Occipital lobe (tissue), 2 donors: ENCODE measurements around the gene MAPKAP1. TPM values are rescaled to one million over a fixed set of nuclear protein-coding genes. Genes with fewer than 3 reads are reported as not detected.
A peak's percentile ranks its signal among the peaks of the same experiment; 100 is the strongest.

Source experiments
- DNase-seq: peaks from one replicate; lab custom pipeline; 2025; lab: John Stamatoyannopoulos, UW
- total RNA-seq: library from RNA; depleted of rRNA; stranded (reverse); fragments of >200 nt; gene quantifications from one replicate; pipeline ENCODE4 v1.2.3, GENCODE V29; 2014

The MAPKAP1 gene
- total RNA-seq, 1 donor from 2014 or later, result 37.6 TPM

DNA sequence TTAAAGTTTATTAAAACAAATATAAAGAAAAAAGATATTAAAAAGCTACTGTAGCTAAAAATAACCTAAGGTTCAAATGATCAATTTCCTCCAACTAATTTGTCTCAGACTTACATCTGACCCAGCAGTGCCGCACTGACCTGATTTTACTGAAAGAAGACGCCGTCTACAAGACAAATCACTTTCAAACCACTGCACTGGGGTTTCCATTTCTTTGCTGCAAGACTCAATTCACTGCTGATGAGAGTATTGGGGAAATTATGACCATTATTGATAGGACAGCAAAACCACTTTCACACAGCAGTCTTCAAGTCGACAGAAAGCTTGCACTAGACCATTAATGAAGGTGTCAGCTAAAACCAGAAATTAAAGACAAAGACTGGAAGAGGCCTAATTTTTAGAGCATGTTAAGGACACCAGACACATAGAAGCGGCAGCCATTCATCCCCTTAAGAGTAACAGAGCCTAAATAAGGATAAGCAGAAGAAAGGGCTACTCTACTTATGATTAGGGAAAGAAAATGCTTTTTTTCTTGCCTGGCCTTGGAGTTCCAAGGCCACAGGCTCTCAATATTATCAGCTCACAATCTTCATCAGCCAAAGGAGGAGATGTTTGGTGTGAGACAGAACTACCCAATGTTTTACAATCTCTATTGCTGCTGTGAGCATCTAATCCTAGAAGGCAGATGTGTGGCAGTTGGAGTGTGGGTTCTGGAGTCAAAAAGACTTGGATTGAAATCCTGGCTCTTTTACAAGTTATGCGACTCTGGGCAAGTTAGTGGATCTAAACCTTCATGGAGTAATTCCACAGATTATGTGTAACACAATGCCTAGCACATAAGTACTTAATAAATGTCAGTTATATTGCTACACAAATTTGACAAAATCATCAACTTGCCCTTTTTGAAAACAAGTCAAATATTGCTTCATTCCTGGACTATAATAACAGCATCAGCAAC is 190.7 kb downstream of the MAPKAP1 start:
- no peak for DNase-seq

GRCh38 chr9:125515281-125515680 is 191.7 kb downstream of the MAPKAP1 start:
- no peak for DNase-seq

- no peak for DNase-seq
Measured at GRCh38 chr9:125514468-125514867, 192.5 kb downstream of the MAPKAP1 start.

DNA sequence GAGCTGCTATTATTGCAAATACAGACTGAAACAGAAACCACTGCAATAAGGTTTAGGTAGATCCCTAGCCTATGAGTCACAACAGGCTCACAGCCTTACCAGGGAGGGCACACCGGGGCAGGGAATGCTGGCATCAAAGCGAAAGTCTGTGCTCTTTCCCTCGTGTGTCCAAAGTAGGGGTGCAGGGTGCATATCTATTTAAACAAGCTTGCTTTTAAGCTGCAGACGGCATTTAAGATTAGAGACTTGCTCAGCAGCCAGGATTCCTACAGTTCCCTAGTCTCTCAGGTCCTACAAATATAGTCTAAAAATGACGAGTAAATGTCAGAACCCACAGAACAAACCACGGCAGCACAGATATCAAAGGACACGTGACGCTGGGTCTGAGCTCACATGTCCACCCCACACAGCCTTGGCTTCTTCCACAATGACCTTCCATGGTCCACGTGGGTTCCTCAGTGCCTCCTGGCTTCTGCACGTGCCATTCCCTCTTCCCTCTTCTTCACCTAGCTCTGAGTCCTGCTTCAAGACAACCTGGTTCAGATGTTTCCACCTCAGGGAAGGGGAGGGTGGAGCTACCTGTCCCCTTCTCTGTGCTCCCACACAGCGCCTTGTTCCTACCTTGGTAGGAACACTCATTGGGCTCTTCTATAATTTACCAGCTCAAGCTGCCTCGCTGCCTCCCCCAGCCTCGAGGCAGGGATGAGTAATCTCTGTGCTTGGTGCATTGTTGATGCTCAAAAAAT is 193.2 kb downstream of the MAPKAP1 start:
- DNase-seq, result no peak

DNA sequence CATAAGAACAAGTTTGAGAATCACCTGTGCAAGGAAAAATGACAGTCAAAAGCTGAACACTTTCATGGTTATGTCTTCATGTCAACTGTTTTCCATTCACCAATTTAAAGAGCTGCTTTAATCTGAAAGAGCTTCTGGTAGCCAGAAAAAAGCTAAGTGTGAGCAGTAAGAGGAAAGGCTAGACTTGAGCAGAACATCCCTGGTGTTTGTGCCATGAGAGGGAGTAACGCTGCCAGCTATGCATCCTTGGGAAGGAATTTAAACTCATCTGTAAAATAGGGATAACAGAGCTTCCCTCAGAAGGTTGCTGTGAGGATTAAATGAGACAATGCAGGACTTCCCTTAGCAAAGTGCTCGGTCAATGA is 193.7 kb downstream of the MAPKAP1 start:
- no peak for DNase-seq

- DNase-seq, result no peak
Measured at GRCh38 chr9:125511789-125512660, 195.0 kb downstream of the MAPKAP1 start.

GRCh38 chr9:125510980-125511379 is 196.0 kb downstream of the MAPKAP1 start:
- no peak for DNase-seq

DNA sequence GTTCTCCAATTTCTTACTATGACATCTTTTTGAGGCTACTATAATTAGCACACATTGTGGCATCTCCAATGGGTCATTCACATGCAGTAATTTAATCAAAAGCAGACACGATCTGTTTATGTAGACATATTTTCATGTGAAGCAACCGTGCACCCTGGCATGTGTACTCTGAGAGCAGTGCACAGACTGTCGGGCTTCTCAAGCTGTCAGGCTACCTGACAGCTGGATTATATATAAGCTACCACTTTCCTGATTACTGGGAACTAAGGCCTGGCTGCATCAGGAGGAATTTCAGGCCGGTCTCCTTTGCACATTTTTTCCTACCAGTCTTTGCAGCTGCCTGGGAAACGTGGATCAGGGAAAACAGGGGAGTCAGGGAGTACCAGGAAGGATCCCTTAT is 197.5 kb downstream of the MAPKAP1 start:
- no peak for DNase-seq

GRCh38 chr9:125508249-125508648 is 198.8 kb downstream of the MAPKAP1 start:
- no peak for DNase-seq

- no peak for DNase-seq
Measured at GRCh38 chr9:125507226-125507625, 199.8 kb downstream of the MAPKAP1 start.

GRCh38 chr9:125505988-125506438 is 201.0 kb downstream of the MAPKAP1 start:
- no peak for DNase-seq

- DNase-seq, result no peak
Measured at GRCh38 chr9:125504616-125505015, 202.4 kb downstream of the MAPKAP1 start.

GRCh38 chr9:125497906-125498305 is 209.1 kb downstream of the MAPKAP1 start:
- DNase-seq, result no peak

GRCh38 chr9:125497478-125497877 is 209.5 kb downstream of the MAPKAP1 start:
- DNase-seq, result no peak

GRCh38 chr9:125496313-125496834 is 210.6 kb downstream of the MAPKAP1 start:
- no peak for DNase-seq

GRCh38 chr9:125495172-125496119 is 211.6 kb downstream of the MAPKAP1 start:
- no peak for DNase-seq

- DNase-seq, result no peak
Measured at GRCh38 chr9:125494653-125494915, 212.4 kb downstream of the MAPKAP1 start.

DNA sequence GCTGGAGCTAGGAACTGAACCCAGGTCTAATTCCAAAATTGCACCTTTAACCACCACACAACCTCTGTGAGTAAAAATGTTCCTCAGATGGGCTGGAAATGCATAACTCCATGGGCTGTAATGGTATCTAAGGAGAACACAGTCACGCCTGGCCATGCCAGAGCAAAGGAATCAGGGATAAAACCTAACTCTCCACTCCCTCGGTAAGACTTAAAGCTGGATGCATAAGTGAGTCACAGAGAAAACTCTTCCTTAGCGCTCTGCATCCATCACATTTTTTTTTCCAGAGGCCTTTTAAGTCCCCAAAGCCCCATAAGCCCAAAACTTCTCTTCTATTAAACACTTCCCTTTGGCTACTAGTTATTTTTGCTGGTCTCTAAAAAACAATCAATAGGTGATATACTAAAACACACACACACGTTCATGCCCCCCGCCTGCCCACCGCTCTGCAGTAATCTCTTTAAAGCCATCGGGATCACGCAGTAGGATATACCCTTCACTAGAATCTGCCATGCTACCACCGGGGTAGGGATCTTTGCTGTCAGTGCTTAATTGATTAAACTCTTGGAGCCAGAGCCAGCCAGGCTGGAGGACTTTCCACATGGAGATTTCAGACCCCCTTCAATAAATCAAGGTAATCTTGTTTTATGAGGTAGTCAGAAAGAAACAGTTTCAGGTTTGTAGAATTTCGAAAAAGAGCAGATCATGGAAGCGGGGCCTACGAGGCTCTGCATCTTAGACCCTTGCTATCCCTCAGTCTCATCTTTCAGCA is 212.9 kb downstream of the MAPKAP1 start:
- no peak for DNase-seq

- DNase-seq, result no peak
Measured at GRCh38 chr9:125493384-125493783, 213.6 kb downstream of the MAPKAP1 start.

GRCh38 chr9:125492719-125493118 is 214.3 kb downstream of the MAPKAP1 start:
- peak; percentile 15 for DNase-seq
